Keratinocyte (primary cell): ENCODE data around the gene AGER. TPM values are rescaled to one million over a fixed set of nuclear protein-coding genes. Genes with fewer than 3 reads are reported as not detected.

Source experiments
- DNase-seq: peaks from one replicate; pipeline ENCODE4 v3.0.0-alpha.2; 2011; ENCODE audit warnings: low read depth, missing footprints, low spot score
- FAIRE-seq: peaks from 2 replicates; lab custom pipeline; 2011; peaks lifted over from hg19 to GRCh38; lab: Jason Lieb, UNC
- H2AFZ ChIP-seq: 2 replicates; pipeline ENCODE4 v1.6.0; 2012; ENCODE audit warnings: low read length, control low read depth, inconsistent platforms; ENCODE audit not compliant: control insufficient read depth
- H3K27ac ChIP-seq: 2 replicates; pipeline ENCODE4 v1.5.1; 2011; ENCODE audit warnings: low read length; ENCODE audit not compliant: control insufficient read depth, insufficient read depth
- H3K27me3 ChIP-seq: 3 replicates; pipeline ENCODE4 v1.6.0; 2011; ENCODE audit warnings: low read length; ENCODE audit not compliant: control insufficient read depth, insufficient read depth; ENCODE audit errors: extremely low read depth
- H3K36me3 ChIP-seq, 2 experiments: 2 replicates in 1 of 2; 3 replicates in 1 of 2; pipeline ENCODE4 v1.5.1; 2011; ENCODE audit warnings: low read length in 2 of 2, mild to moderate bottlenecking in 1 of 2; ENCODE audit not compliant: control insufficient read depth in 2 of 2, insufficient read depth in 2 of 2; ENCODE audit errors: extremely low read depth in 1 of 2
- H3K4me1 ChIP-seq: 3 replicates; pipeline ENCODE4 v1.5.1; 2011; ENCODE audit warnings: low read length; ENCODE audit not compliant: control insufficient read depth, insufficient read depth; ENCODE audit errors: extremely low read depth
- H3K4me2 ChIP-seq: 3 replicates; pipeline ENCODE4 v1.6.0; 2011; ENCODE audit warnings: low read depth, low read length; ENCODE audit not compliant: control insufficient read depth, insufficient read depth; ENCODE audit errors: extremely low read depth
- H3K4me3 ChIP-seq, 3 experiments: fragments of 200-600 bp in 1 of 3; sonication (generic) in 1 of 3; 2 replicates in 2 of 3; 3 replicates in 1 of 3; pipeline ENCODE4 v1.5.1; 2011 to 2016; ENCODE audit warnings: low read length in 3 of 3, mild to moderate bottlenecking in 3 of 3, control low read depth in 2 of 3, inconsistent platforms in 1 of 3, low read depth in 1 of 3, mixed read lengths in 1 of 3, mixed run types in 1 of 3, moderate library complexity in 1 of 3; ENCODE audit not compliant: control insufficient read depth in 2 of 3, insufficient read depth in 2 of 3; ENCODE audit errors: extremely low read depth in 1 of 3
- H3K79me2 ChIP-seq: 2 replicates; pipeline ENCODE4 v1.6.0; 2012; ENCODE audit warnings: low read length; ENCODE audit not compliant: control insufficient read depth, insufficient read depth
- H3K9ac ChIP-seq: 3 replicates; pipeline ENCODE4 v1.6.0; 2011; ENCODE audit warnings: low read length; ENCODE audit not compliant: control insufficient read depth, insufficient read depth; ENCODE audit errors: extremely low read depth
- H3K9me1 ChIP-seq: 3 replicates; pipeline ENCODE4 v1.6.0; 2011; ENCODE audit warnings: low read length; ENCODE audit not compliant: control insufficient read depth, insufficient read depth; ENCODE audit errors: extremely low read depth
- H3K9me3 ChIP-seq: 2 replicates; pipeline ENCODE4 v1.5.1; 2012; ENCODE audit warnings: low read depth, low read length; ENCODE audit not compliant: control insufficient read depth
- H4K20me1 ChIP-seq: 3 replicates; pipeline ENCODE4 v1.6.0; 2011; ENCODE audit warnings: low read length; ENCODE audit not compliant: control insufficient read depth, insufficient read depth; ENCODE audit errors: extremely low read depth
- EZH2 ChIP-seq: IDR thresholded peaks from one replicate; pipeline ENCODE4 v1.6.1; 2012; ENCODE audit warnings: inconsistent platforms, mild to moderate bottlenecking, low read length, moderate library complexity
- dilution Hi-C: fragments of 300-500 bp; cut with MboI; formaldehyde crosslinking; loops from one replicate; pipeline ENCODE4 v1.7.0; 2020; ENCODE audit warnings: low sequenced_read_pairs; ENCODE audit not compliant: extremely low pct_ligation_motif_present
- polyA plus RNA-seq, 5 experiments: library from polyadenylated mRNA; depleted of rRNA in 3 of 5; stranded (reverse) in 3 of 5; stranded (forward) in 1 of 5; unstranded in 1 of 5; fragments of >200 nt; gene quantifications; 1 replicate in 1 of 5; 2 replicates in 3 of 5; 3 replicates in 1 of 5; pipeline versions ENCODE4 v1.2.1 to v1.2.3, GENCODE V29; 2011 to 2012; ENCODE audit warnings: missing spikeins in 2 of 5, low read depth in 1 of 5, low replicate concordance in 1 of 5
- TF ChIP-seq, protein P1 (sequence below), 3 experiments: IDR thresholded peaks in 1 of 3; conservative IDR thresholded peaks in 1 of 3; optimal IDR thresholded peaks in 1 of 3; 2 replicates in 2 of 3; 3 replicates in 1 of 3; pipeline versions ENCODE3 to v1.5.1; 2011; ENCODE audit warnings: low read length in 3 of 3, mild to moderate bottlenecking in 3 of 3, moderate library complexity in 2 of 3, control low read depth in 1 of 3, inconsistent platforms in 1 of 3; ENCODE audit not compliant: insufficient read depth in 2 of 3; ENCODE audit errors: extremely low read depth in 1 of 3

The AGER gene
- polyA plus RNA-seq, 1 donor (not counting 4 experiments of a cell fraction or from before 2014, with no cell fraction given), result 2.4 TPM

DNA sequence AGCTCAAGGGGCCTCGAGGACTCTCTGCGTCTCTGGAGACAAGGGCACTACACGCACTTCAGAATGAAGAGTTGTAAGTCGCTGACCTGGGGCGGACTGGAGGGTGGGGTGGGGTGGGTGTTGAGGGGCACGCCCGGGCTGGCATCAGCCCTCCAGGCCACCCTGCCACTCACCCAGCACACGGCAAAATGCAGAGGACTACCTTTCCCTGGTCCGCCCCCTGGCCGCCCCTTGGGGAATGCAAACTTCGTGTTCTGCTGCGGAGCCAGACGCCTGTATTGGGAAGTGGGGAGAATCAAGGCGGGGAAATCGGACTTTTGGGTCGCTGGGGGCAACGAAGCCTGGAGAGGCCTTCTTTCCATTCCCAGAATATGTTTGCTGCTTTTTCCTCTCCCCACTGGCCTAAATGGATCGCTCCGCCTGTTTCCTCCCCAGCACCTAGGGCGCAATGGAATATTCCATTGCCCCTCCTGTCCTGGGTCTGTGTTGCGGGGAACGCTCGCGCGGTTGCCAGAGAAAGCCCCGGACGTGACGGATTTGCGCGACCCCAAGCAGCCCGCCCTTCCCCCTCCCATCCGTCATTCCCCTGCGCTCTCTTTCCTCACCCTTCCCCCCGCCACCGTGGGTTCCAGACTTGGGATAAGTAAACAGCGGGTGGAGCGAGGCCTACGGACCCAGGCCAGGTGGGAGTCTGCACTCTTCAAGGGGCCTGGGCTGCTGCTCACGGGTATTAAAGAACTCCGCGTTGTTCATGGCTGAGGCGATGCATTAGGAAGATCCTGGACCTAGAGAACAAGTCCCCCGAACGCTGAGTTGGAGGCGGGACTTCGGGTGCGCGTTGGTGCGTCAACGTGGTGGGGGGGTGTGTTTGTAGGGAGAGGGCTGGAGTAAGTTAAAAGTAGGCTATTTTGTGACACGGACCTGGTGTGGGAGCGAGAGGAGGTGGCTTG lies 30.2 kb downstream of the AGER start, which contains the start of gene PPT2:
PPT2 (plus strand) TSS at position 578 of the 950 bp plus-strand sequence. CDS start 454 bp downstream, outside the sequence.
- DNase-seq, result no peak
- peak within 1 kb of the TSS; percentile 71 to 99 (median 96) for H3K4me3 ChIP-seq
- FAIRE-seq, result no peak
- peaks cover 2% of the 10 kb centered on the region for H3K79me2 ChIP-seq
- TF ChIP-seq, protein P1, sequence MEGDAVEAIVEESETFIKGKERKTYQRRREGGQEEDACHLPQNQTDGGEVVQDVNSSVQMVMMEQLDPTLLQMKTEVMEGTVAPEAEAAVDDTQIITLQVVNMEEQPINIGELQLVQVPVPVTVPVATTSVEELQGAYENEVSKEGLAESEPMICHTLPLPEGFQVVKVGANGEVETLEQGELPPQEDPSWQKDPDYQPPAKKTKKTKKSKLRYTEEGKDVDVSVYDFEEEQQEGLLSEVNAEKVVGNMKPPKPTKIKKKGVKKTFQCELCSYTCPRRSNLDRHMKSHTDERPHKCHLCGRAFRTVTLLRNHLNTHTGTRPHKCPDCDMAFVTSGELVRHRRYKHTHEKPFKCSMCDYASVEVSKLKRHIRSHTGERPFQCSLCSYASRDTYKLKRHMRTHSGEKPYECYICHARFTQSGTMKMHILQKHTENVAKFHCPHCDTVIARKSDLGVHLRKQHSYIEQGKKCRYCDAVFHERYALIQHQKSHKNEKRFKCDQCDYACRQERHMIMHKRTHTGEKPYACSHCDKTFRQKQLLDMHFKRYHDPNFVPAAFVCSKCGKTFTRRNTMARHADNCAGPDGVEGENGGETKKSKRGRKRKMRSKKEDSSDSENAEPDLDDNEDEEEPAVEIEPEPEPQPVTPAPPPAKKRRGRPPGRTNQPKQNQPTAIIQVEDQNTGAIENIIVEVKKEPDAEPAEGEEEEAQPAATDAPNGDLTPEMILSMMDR (optimal IDR thresholded peaks at IDR 0.05 in 1 of 3, IDR thresholded peaks at IDR 0.05 in 1 of 3, conservative IDR thresholded peaks at IDR 0.05 in 1 of 3; ENCODE audit: extremely low read depth in 1 of 3, insufficient read depth in 2 of 3, low read length in 3 of 3), result peak; percentile 10 to 21 (median 10)
- no peak for TF ChIP-seq EZH2
- no peaks in the 10 kb centered on the region for H3K9me1 ChIP-seq
- peaks cover 3 to 15% of the 10 kb centered on the region in 2 experiments for H3K36me3 ChIP-seq
- H3K4me1 ChIP-seq, result peaks cover 20% of the 10 kb centered on the region
- peak within 1 kb of the TSS; percentile 81 for H3K27ac ChIP-seq
- no peaks in the 10 kb centered on the region for H4K20me1 ChIP-seq
- H3K27me3 ChIP-seq, result no peaks in the 10 kb centered on the region
- peak within 1 kb of the TSS; percentile 92 for H3K9ac ChIP-seq
- dilution Hi-C loops, result no loop called here
- H2AFZ ChIP-seq, result peak within 1 kb of the TSS; percentile 97
- H3K9me3 ChIP-seq, result no peaks in the 10 kb centered on the region
- peak within 1 kb of the TSS; percentile 99 for H3K4me2 ChIP-seq

DNA sequence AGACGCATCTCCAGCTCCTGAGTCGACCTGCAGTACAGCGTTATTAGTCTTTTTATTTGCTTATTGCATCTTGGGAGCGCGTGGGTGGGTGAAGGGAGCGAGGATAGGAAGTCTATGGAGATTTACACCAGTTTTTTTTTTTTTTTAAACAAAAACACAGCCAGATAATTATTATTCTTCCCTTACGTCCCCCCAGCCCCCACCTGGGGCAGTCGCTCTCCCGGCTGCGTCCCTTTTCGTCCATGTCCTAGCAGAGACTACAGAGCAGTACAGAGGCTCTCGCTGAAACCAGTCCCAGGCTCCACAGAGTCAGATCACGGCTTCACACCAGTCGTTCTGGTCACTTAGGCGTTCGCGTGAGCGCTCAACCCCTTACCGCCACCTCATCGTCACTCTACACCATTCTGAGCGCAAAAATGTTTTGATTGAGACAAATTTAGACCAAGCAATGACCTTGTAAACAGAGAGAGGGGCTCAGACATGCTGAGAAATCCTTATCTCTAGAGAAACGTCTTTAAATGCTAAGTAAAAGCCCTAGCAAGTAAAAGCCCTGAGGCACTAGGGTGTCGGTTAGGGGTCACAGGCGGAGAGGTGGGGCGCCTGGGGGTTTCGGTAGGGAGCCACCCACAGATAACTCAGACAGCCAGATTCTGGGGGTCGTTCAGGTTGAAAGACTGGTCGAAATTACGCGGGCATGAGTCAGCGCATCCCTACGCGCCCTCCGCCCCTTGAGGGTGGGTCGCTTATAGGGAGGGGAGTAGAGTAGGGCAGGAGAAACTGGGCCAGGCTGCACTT lies 31.1 kb downstream of the AGER start:
- dilution Hi-C loops, result no loop called here

More for the DNA sequence above, 31.1 kb downstream of the AGER start:
- H3K4me1 ChIP-seq, result peaks cover 20% of the 10 kb centered on the region
- no peaks in the 10 kb centered on the region for H3K9me3 ChIP-seq
- H3K9me1 ChIP-seq, result no peaks in the 10 kb centered on the region
- H3K36me3 ChIP-seq, result peaks cover 3 to 11% of the 10 kb centered on the region in 2 experiments
- H3K9ac ChIP-seq, result peak overlapping the region; percentile 92
- peaks cover 2% of the 10 kb centered on the region for H3K79me2 ChIP-seq
- peak overlapping the region; percentile 81 for H3K27ac ChIP-seq
- H2AFZ ChIP-seq, result peak overlapping the region; percentile 97
- DNase-seq (no peak), FAIRE-seq (no peak)
- no peak for TF ChIP-seq EZH2
- TF ChIP-seq, protein P1 (optimal IDR thresholded peaks at IDR 0.05 in 1 of 3, IDR thresholded peaks at IDR 0.05 in 1 of 3, conservative IDR thresholded peaks at IDR 0.05 in 1 of 3; ENCODE audit: extremely low read depth in 1 of 3, insufficient read depth in 2 of 3, low read length in 3 of 3), result no peak
- H3K4me3 ChIP-seq, result peak overlapping the region; percentile 71 to 99 (median 96)
- peaks cover 4% of the 10 kb centered on the region for H3K27me3 ChIP-seq
- no peaks in the 10 kb centered on the region for H4K20me1 ChIP-seq
- H3K4me2 ChIP-seq, result peak overlapping the region; percentile 99
